GM12892 (cell line): ENCODE data around the gene AURKB.
A peak's percentile ranks its signal among the peaks of the same experiment; 100 is the strongest.

Source experiments
- POLR2A ChIP-seq: IDR thresholded peaks from 2 replicates; pipeline ENCODE4 v1.6.1; 2011; ENCODE audit warnings: low read depth, low read length, control low read depth
- TAF1 ChIP-seq: IDR thresholded peaks from 2 replicates; pipeline ENCODE4 v1.6.1; 2011; ENCODE audit warnings: low read depth, mild to moderate bottlenecking, control low read depth, low read length, borderline replicate concordance

DNA sequence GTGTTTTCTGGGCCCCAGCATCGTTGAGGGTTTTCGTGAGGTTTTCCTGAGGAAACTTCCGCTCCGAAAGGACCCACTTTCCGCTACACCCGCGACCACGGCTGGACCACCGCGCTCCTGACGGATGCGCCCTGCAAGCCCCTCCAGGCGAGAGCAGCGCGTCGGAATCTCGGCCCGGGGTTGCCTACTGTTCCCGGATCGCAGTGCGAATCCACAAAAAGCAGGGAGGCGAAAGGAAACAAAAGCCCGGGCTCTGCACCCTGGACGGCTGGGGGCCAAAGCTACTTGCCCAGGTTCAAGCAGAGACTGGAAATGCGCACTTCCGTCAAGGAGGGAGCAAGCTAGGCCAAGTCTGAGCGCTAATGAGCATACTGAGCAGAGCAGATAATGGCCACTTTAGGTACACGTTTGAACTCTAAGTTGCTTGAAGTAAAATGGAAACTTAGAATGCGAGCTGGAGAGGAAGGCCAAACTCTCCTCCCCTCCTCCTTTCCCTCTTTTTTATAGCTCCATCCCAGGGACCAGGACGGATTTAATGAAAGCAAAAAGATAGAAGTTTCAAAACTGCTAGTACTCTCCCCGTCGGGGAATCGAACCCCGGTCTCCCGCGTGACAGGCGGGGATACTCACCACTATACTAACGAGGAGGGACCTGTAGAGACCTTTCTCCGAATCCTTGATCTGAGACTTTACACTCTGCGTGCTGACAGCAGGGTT lies 11.4 kb upstream of the AURKB start:
- TF ChIP-seq POLR2A (peak; percentile 33; the same call in 1 of the 2 replicates), TAF1 (no peak)
